ENCODE measurements around the gene UBA1.
A peak's percentile ranks its signal among the peaks of the same experiment; 100 is the strongest.

Gene UBA1

GRCh38 chrX:47190445-47191269 is 3.0 kb upstream of the UBA1 start:
- DNase-seq = peak; percentile 91

GRCh38 chrX:47191331-47191730 is 2.3 kb upstream of the UBA1 start:
- peak; percentile 19 for DNase-seq

GRCh38 chrX:47191806-47192401 is 1.7 kb upstream of the UBA1 start:
- no peak for DNase-seq

GRCh38 chrX:47194194-47194787 is 662 bp downstream of the UBA1 start:
- no peak for DNase-seq

GRCh38 chrX:47196098-47196497 is 2.5 kb downstream of the UBA1 start:
- DNase-seq = no peak

- DNase-seq = no peak
These were observed 3.9 kb downstream of the UBA1 start for GRCh38 chrX:47197526-47197925.

GRCh38 chrX:47198026-47198686 is 4.5 kb downstream of the UBA1 start:
- no peak for DNase-seq

- DNase-seq = no peak
These were observed 5.1 kb downstream of the UBA1 start for GRCh38 chrX:47198687-47199080.

- no peak for DNase-seq
These were observed 5.7 kb downstream of the UBA1 start for GRCh38 chrX:47199286-47199685.

GRCh38 chrX:47200385-47201150 is 6.9 kb downstream of the UBA1 start:
- DNase-seq = no peak

- DNase-seq = no peak
These were observed 7.8 kb downstream of the UBA1 start for GRCh38 chrX:47201345-47201944.

- DNase-seq = no peak
These were observed 8.7 kb downstream of the UBA1 start for GRCh38 chrX:47202316-47202715.

GRCh38 chrX:47202877-47203276 is 9.2 kb downstream of the UBA1 start:
- no peak for DNase-seq

- no peak for DNase-seq
These were observed 11.3 kb downstream of the UBA1 start for GRCh38 chrX:47204970-47205369.

GRCh38 chrX:47206316-47206715 is 12.7 kb downstream of the UBA1 start:
- DNase-seq = no peak

GRCh38 chrX:47208108-47208507 is 14.5 kb downstream of the UBA1 start:
- no peak for DNase-seq

- no peak for DNase-seq
These were observed 16.0 kb downstream of the UBA1 start for GRCh38 chrX:47209508-47210238.

GRCh38 chrX:47210661-47211425 is 17.2 kb downstream of the UBA1 start:
- DNase-seq = no peak

- DNase-seq = no peak
These were observed 19.0 kb downstream of the UBA1 start for GRCh38 chrX:47212381-47213293.

Measured in CD4-positive, alpha-beta T cell treated with Interferon gamma for 1 hour (primary cell).